ENCODE measurements around the gene JAZF1. TPM values are rescaled to one million over a fixed set of nuclear protein-coding genes. Genes with fewer than 3 reads are reported as not detected.

The JAZF1 gene
- polyA plus RNA-seq, 1 experiment = 18.0 TPM

DNA sequence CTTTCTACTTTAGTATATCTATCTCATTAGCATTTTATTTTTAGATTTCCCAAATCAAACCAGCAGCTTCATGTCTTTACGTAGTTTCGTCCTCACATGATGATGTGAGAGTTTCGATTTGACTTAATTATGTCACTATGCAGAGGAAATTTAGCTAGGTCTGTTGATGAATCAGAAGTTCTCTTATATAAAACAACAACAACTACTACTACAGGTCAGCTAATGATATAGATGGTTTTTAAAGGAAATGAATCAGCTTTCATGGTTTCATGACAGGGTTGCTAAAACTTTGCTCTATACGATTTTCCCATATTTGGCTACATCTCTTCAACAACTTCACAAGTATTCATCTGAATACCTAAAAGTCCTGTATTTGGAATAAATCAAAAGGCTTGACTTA, 28.6 kb downstream of the JAZF1 start:
- POLR2A ChIA-PET = no interaction called here
- Histone ChIP-seq H3K9me3 (ENCODE audit: control insufficient read depth, insufficient read depth, low read length) (no peaks in the 10 kb centered on the region), H3K4me3 (ENCODE audit: low read depth, low read length) (no peak overlapping the region), H3K27ac (ENCODE audit: low read depth, low read length) (peak overlapping the region; percentile 79), H3K27me3 (ENCODE audit: control insufficient read depth, insufficient read depth, low read length) (no peaks in the 10 kb centered on the region)
- TF ChIP-seq, protein P1, sequence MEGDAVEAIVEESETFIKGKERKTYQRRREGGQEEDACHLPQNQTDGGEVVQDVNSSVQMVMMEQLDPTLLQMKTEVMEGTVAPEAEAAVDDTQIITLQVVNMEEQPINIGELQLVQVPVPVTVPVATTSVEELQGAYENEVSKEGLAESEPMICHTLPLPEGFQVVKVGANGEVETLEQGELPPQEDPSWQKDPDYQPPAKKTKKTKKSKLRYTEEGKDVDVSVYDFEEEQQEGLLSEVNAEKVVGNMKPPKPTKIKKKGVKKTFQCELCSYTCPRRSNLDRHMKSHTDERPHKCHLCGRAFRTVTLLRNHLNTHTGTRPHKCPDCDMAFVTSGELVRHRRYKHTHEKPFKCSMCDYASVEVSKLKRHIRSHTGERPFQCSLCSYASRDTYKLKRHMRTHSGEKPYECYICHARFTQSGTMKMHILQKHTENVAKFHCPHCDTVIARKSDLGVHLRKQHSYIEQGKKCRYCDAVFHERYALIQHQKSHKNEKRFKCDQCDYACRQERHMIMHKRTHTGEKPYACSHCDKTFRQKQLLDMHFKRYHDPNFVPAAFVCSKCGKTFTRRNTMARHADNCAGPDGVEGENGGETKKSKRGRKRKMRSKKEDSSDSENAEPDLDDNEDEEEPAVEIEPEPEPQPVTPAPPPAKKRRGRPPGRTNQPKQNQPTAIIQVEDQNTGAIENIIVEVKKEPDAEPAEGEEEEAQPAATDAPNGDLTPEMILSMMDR (IDR thresholded peaks at IDR 0.05; ENCODE audit: low read depth, low read length) = no peak
- DNase-seq (ENCODE audit: low read depth, low spot score) = peak; percentile 20
- CTCF ChIA-PET = interaction anchor here (1.3 kb wide), 2 partner anchors 11 to 58 kb away, joined by 3 read pairs; no protein-coding TSS in a partner anchor

DNA sequence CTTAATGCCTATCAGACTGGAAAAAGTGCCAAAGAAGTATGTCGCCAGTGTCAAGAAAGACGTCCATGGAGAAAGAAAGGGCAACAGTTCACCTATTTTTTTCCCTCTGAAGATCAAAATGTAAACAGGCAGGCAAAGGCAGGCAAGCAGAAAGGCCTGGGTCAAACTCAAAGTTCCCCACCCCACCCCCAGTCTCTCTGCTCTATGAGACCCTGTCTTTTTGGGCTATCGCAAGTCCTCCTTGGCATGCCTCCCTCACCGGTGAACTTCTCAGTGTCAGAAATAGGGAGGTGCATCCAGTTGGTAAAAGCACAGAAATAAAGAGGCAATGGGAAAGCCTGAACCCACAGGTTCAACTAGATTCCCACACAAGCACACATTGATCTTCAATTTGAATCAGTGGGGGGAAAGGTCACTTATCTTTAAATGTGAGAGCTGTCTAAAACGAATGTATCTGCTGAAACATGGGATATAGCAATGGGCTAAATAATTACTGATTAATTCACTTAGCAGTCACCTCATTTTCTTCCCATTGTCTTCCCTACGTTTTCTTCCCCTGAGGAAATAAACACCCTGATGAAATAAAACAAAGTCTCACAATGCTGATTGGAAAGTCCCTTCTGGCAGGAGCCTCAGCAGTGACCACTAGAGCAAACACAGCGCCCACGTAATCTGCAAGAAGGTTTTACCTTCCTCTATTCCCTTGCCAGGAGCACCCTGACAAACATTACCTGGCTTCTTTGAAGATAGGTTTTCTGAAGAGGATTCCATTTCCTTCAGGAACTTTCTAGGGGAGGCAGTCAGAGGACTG, 31.1 kb downstream of the JAZF1 start:
- no peak overlapping the region for H3K27ac ChIP-seq (ENCODE audit: low read depth, low read length)
- H3K9me3 ChIP-seq (ENCODE audit: control insufficient read depth, insufficient read depth, low read length) = no peaks in the 10 kb centered on the region
- no peak for DNase-seq (ENCODE audit: low read depth, low spot score)
- ChIA-PET POLR2A (no interaction called here), CTCF (interaction anchor here (0.5 kb wide), 1 partner anchor 536 kb away, joined by 3 read pairs; no protein-coding TSS in a partner anchor)
- TF ChIP-seq, protein P1 (IDR thresholded peaks at IDR 0.05; ENCODE audit: low read depth, low read length) = no peak
- H3K27me3 ChIP-seq (ENCODE audit: control insufficient read depth, insufficient read depth, low read length) = no peaks in the 10 kb centered on the region
- no peak overlapping the region for H3K4me3 ChIP-seq (ENCODE audit: low read depth, low read length)

DNA sequence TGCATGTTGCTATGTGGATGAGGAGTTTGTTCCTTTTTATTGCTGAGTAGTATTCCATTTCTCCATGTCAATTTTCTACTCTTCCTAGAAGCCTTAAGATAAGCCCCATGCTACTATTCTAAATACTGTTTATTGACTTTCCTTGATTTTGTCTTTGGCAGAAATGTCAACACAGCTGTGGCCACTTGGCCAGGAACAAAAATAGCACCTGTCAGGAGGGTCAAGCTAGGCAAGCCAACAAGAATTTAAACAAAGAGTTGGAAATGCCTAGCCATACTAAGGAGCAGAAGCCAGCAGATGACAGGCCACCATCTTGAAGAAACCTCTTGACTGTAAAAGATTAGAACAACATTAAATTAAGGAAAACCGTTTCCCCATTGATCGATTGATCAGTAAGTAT, 34.7 kb downstream of the JAZF1 start:
- Histone ChIP-seq H3K27me3 (ENCODE audit: control insufficient read depth, insufficient read depth, low read length) (no peaks in the 10 kb centered on the region), H3K9me3 (ENCODE audit: control insufficient read depth, insufficient read depth, low read length) (no peaks in the 10 kb centered on the region), H3K4me3 (ENCODE audit: low read depth, low read length) (no peak overlapping the region), H3K27ac (ENCODE audit: low read depth, low read length) (no peak overlapping the region)
- TF ChIP-seq, protein P1 (IDR thresholded peaks at IDR 0.05; ENCODE audit: low read depth, low read length) = no peak
- ChIA-PET CTCF (no interaction called here), POLR2A (no interaction called here)
- DNase-seq (ENCODE audit: low read depth, low spot score) = no peak

DNA sequence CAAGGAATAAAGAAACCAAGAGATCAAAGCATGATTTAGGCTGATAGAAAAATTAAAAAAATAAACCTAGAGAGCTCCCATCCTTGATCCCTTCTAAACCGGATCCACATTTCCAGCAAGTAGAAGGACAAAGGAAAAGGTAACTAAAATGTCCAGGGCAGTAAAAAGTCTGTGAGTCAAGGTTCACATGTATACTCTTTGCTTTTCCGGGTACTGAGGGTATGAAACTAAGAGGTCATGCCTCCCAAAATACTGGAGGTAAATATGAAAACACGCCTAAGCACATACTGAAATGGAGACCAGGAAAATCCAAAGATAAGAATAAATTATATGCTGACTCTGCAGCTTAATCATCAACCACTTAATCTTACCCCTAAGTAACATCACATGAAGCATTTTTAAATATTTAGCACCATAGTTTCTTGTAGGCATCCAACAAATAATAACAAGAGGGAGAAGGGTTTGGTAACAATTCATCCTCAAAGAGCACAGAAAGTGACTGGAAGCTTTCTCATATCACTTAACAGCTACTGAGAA, 35.4 kb downstream of the JAZF1 start:
- TF ChIP-seq, protein P1 (IDR thresholded peaks at IDR 0.05; ENCODE audit: low read depth, low read length) = no peak
- H3K27ac ChIP-seq (ENCODE audit: low read depth, low read length) = no peak overlapping the region
- POLR2A ChIA-PET = no interaction called here
- H3K4me3 ChIP-seq (ENCODE audit: low read depth, low read length) = no peak overlapping the region
- no peaks in the 10 kb centered on the region for H3K27me3 ChIP-seq (ENCODE audit: control insufficient read depth, insufficient read depth, low read length)
- CTCF ChIA-PET = no interaction called here
- no peaks in the 10 kb centered on the region for H3K9me3 ChIP-seq (ENCODE audit: control insufficient read depth, insufficient read depth, low read length)
- no peak for DNase-seq (ENCODE audit: low read depth, low spot score)

DNA sequence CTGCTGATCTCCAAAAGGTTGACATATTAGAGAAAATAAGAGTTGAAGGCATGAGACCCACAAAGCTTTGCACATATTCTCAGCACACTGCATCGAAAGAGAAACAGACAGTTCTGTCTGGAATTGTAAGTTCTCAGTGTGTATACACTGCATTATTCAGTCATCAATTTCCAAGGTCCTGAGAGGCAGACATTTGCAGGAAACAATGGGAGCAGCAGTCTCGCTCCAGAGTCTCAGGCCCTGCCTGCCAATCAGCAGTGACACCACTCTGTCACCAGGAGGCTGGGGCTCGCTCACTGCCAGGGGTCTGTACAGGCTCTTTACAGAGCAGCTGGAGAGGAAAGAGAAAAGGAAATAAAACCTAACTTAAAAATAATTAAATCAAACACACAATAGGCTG, 36.3 kb downstream of the JAZF1 start:
- Histone ChIP-seq H3K27me3 (ENCODE audit: control insufficient read depth, insufficient read depth, low read length) (no peaks in the 10 kb centered on the region), H3K27ac (ENCODE audit: low read depth, low read length) (no peak overlapping the region), H3K4me3 (ENCODE audit: low read depth, low read length) (no peak overlapping the region), H3K9me3 (ENCODE audit: control insufficient read depth, insufficient read depth, low read length) (no peaks in the 10 kb centered on the region)
- CTCF ChIA-PET = no interaction called here
- POLR2A ChIA-PET = no interaction called here
- TF ChIP-seq, protein P1 (IDR thresholded peaks at IDR 0.05; ENCODE audit: low read depth, low read length) = no peak
- no peak for DNase-seq (ENCODE audit: low read depth, low spot score)

Data from AG04450 (cell line).